ENCODE measurements around the gene ATP2B2.

Gene ATP2B2

GRCh38 chr3:10528046-10528445, 22.7 kb upstream of the ATP2B2 start:
- DNase-seq, result no peak

- DNase-seq, result no peak
Observed at GRCh38 chr3:10527295-10528001, 22.1 kb upstream of the ATP2B2 start.

- no peak for DNase-seq
Observed at GRCh38 chr3:10526366-10526765, 21.0 kb upstream of the ATP2B2 start.

- no peak for DNase-seq
Observed at GRCh38 chr3:10524799-10525301, 19.5 kb upstream of the ATP2B2 start.

- no peak for DNase-seq
Observed at GRCh38 chr3:10524270-10524669, 18.9 kb upstream of the ATP2B2 start.

- no peak for DNase-seq
Observed at GRCh38 chr3:10523561-10523960, 18.2 kb upstream of the ATP2B2 start.

- no peak for DNase-seq
Observed at GRCh38 chr3:10522646-10523303, 17.4 kb upstream of the ATP2B2 start.

GRCh38 chr3:10521772-10522441, 16.5 kb upstream of the ATP2B2 start:
- no peak for DNase-seq

- no peak for DNase-seq
Observed at GRCh38 chr3:10520072-10520471, 14.7 kb upstream of the ATP2B2 start.

GRCh38 chr3:10519236-10519635, 13.8 kb upstream of the ATP2B2 start:
- no peak for DNase-seq

- no peak for DNase-seq
Observed at GRCh38 chr3:10518506-10519150, 13.2 kb upstream of the ATP2B2 start.

GRCh38 chr3:10517627-10518026, 12.2 kb upstream of the ATP2B2 start:
- DNase-seq, result no peak

- DNase-seq, result no peak
Observed at GRCh38 chr3:10516544-10517452, 11.4 kb upstream of the ATP2B2 start.

GRCh38 chr3:10515884-10516495, 10.6 kb upstream of the ATP2B2 start:
- no peak for DNase-seq

- no peak for DNase-seq
Observed at GRCh38 chr3:10515396-10515795, 10.0 kb upstream of the ATP2B2 start.

- no peak for DNase-seq
Observed at GRCh38 chr3:10514407-10515069, 9.2 kb upstream of the ATP2B2 start.

- no peak for DNase-seq
Observed at GRCh38 chr3:10513306-10513705, 7.9 kb upstream of the ATP2B2 start.

GRCh38 chr3:10512687-10513086, 7.3 kb upstream of the ATP2B2 start:
- DNase-seq, result no peak

GRCh38 chr3:10511809-10512494, 6.6 kb upstream of the ATP2B2 start:
- DNase-seq, result no peak

- no peak for DNase-seq
Observed at GRCh38 chr3:10510743-10511432, 5.5 kb upstream of the ATP2B2 start.

Measured in suppressor macrophage treated with lipopolysaccharide for 4 hours (primary cell).